Right atrium auricular region (tissue), 2 donors: ENCODE measurements around the gene INSIG1. TPM values are rescaled to one million over a fixed set of nuclear protein-coding genes. Genes with fewer than 3 reads are reported as not detected.

ENCODE experiments used
- DNase-seq: peaks from one replicate; pipeline ENCODE4 v3.0.0-alpha.2; 2019; ENCODE audit warnings: low spot score
- H3K27ac ChIP-seq, 2 donors: fragments of 200-600 bp; sonication (generic); 1 replicate in 1 of 2; 2 replicates in 1 of 2; pipeline ENCODE4 v1.5.1; 2016 to 2019
- H3K27me3 ChIP-seq, 2 donors: fragments of 200-600 bp; sonication (generic); one replicate each; pipeline versions ENCODE4 v1.5.1 to v1.6.0; 2017 to 2019
- H3K36me3 ChIP-seq: fragments of 200-600 bp; sonication (generic); one replicate; pipeline ENCODE4 v1.5.1; 2016
- H3K4me1 ChIP-seq, 2 donors: fragments of 200-600 bp; sonication (generic); one replicate each; pipeline versions ENCODE4 v1.5.1 to v1.6.0; 2017 to 2019
- H3K4me3 ChIP-seq, 2 donors: fragments of 200-600 bp; sonication (generic); 1 replicate in 1 of 2; 2 replicates in 1 of 2; pipeline ENCODE4 v1.5.1; 2017 to 2019; ENCODE audit warnings: mild to moderate bottlenecking in 1 of 2, moderate library complexity in 1 of 2
- H3K9me3 ChIP-seq, 2 donors: fragments of 200-600 bp; sonication (generic); one replicate each; pipeline ENCODE4 v1.5.1; 2019
- CTCF ChIP-seq, 2 donors: fragments of 200-600 bp; sonication (generic); IDR thresholded peaks; one replicate each; pipeline ENCODE4 v1.5.1; 2019; ENCODE audit warnings: antibody characterized with exemption in 2 of 2
- total RNA-seq, 2 donors: library from RNA; depleted of rRNA; stranded (reverse); fragments of >200 nt; gene quantifications; one replicate each; pipeline ENCODE4 v1.1.0, GENCODE V29; 2016

Gene INSIG1
- total RNA-seq, 2 donors from 2014 or later: 15.8 to 25.7 TPM

- no peaks in the 10 kb centered on the region for H3K36me3 ChIP-seq
- DNase-seq: no peak
Measured at GRCh38 chr7:155352076-155352752, 54.5 kb downstream of the INSIG1 start.

DNA sequence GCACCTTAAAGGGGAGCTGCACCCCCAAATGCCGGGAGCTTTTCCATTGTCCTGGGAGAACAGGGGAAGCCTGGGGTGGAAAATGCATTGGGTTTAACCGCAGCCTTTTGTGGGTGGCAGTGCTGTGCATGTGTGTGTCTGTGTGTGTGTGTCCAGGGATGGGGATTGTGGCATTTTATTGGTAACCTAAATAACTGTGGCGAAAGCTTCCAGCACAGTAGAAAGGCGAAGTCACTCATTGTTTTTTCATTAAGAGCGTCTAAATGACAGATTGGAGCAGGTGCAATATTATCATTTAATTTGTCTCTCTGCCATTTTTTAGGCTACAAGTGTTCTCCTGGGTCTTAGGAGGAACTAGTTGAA lies 55.1 kb downstream of the INSIG1 start:
- Histone ChIP-seq H3K27me3 (no peaks in the 10 kb centered on the region), H3K4me3 (no peak overlapping the region)
- DNase-seq: no peak

More at GRCh38 chr7:155352076-155352752, 54.5 kb downstream of the INSIG1 start:
- Histone ChIP-seq H3K9me3 (no peaks in the 10 kb centered on the region), H3K27ac (no peak overlapping the region), H3K27me3 (no peaks in the 10 kb centered on the region), H3K4me3 (no peak overlapping the region), H3K4me1 (no peaks in the 10 kb centered on the region)
- no peak for TF ChIP-seq CTCF (IDR thresholded peaks at IDR 0.05)

DNA sequence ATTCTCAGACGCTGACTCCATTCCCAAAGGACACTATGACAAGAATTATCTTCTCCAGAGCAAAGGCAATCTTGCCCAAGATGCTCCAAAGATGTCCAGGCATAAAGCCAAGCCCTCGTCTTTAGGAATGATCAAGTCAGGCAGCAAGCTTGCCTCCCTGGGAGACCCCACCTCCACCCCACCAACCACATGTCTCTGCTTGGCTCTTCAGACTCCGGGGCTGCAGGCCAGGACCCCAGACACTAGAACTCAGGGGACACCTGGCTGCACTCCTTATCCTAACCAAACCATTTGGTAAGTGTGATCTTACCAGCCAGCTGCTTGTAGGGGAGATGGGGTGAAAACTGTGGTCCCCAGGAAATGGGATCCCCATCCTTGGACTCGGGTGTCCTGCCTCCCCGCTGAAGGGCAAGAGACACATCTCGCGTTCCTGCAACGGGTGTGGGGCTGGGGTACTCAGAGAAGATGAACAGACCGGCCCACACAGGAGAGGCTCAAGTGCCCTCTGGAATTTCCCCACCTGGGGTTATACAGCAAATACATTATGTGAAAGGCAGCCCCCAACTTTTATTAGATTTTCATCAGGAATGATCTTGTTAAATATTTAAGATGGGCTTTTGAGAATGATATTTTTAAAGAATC lies 55.7 kb downstream of the INSIG1 start:
- Histone ChIP-seq H3K4me3 (no peak overlapping the region), H3K4me1 (no peaks in the 10 kb centered on the region), H3K27ac (no peak overlapping the region), H3K36me3 (no peaks in the 10 kb centered on the region), H3K9me3 (no peaks in the 10 kb centered on the region), H3K27me3 (no peaks in the 10 kb centered on the region)
- DNase-seq: no peak
- no peak for TF ChIP-seq CTCF (IDR thresholded peaks at IDR 0.05)

More for the DNA sequence above, 55.1 kb downstream of the INSIG1 start:
- H3K36me3 ChIP-seq: no peaks in the 10 kb centered on the region
- H3K4me1 ChIP-seq: no peaks in the 10 kb centered on the region
- no peak for TF ChIP-seq CTCF (IDR thresholded peaks at IDR 0.05)
- H3K9me3 ChIP-seq: no peaks in the 10 kb centered on the region
- no peak overlapping the region for H3K27ac ChIP-seq

DNA sequence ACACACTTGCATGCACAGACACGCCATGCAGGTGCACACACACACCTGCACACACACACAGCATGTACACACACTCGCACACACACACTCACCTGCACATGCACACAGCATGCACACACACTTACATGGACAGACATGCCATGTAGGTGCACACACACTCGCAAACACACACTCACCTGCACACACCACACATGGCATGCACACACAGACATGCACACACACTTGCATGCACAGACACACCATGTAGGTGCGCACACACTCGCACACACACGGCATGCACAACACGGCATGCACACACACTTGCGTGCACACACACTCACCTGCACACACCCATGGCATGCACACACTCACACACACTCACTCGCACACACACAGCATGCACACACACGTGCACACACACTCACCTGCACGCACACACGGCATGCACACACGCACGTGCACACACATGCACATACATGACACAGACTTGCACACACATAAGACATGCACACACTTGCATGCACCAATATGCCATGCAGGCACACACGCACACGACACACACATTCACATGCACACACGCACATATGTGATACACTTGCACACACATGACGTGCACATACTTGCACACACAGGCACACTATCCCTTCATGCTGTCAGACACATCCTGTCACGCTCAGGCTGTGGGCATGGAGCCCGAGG lies 56.8 kb downstream of the INSIG1 start:
- Histone ChIP-seq H3K4me1 (no peaks in the 10 kb centered on the region), H3K9me3 (no peaks in the 10 kb centered on the region), H3K4me3 (no peak overlapping the region), H3K27ac (no peak overlapping the region), H3K36me3 (no peaks in the 10 kb centered on the region), H3K27me3 (no peaks in the 10 kb centered on the region)
- no peak for TF ChIP-seq CTCF (IDR thresholded peaks at IDR 0.05)
- DNase-seq: no peak

DNA sequence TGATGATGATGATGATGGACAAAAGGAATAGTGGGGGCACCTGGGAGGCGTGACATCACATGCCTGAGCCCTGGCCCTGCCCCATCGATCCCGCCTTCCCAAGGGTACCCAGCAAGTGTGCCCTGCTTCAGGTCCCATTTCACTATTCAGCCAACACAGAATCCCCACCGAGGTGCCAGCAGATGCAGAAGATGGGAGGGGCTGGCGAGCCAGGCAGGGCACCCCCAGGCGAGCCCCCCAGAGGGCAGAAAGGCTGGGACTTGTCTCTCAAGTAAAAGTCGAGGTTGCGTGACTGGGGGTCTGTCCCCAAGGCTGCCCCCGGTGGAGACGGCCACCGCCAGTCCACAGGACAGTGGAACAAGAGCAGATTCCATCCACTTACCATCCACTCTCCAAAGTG lies 57.5 kb downstream of the INSIG1 start:
- Histone ChIP-seq H3K36me3 (no peaks in the 10 kb centered on the region), H3K27ac (no peak overlapping the region), H3K9me3 (no peaks in the 10 kb centered on the region), H3K4me3 (no peak overlapping the region), H3K4me1 (no peaks in the 10 kb centered on the region), H3K27me3 (no peaks in the 10 kb centered on the region)
- no peak for TF ChIP-seq CTCF (IDR thresholded peaks at IDR 0.05)
- no peak for DNase-seq
